Measurements from ENCODE around the gene TMC3. TPM values are rescaled to one million over a fixed set of nuclear protein-coding genes. Genes with fewer than 3 reads are reported as not detected.
"Not testable (repeated sequence)": the region's sequence is repeated elsewhere in the genome, so short reads cannot be mapped to it uniquely, and the experiment has no call there.

Gene TMC3
- not detected for total RNA-seq
- long read RNA-seq: 0 reads

- ATAC-seq (peak in 1 of 2 donors; percentile 30), DNase-seq (no peak)
- intact Hi-C loops (cut with DNase I): no loop called here
Observed at GRCh38 chr15:81373775-81374395, at the start of gene TMC3. Gene TMC3, minus strand, starts transcription at chr15:81374213. Its CDS starts 136 bp downstream, at chr15:81374077.

GRCh38 chr15:81421461-81421860 is 47.4 kb upstream of the TMC3 start:
- intact Hi-C loops (cut with DNase I): no loop called here
- DNase-seq (no peak), ATAC-seq (no peak)

DNA sequence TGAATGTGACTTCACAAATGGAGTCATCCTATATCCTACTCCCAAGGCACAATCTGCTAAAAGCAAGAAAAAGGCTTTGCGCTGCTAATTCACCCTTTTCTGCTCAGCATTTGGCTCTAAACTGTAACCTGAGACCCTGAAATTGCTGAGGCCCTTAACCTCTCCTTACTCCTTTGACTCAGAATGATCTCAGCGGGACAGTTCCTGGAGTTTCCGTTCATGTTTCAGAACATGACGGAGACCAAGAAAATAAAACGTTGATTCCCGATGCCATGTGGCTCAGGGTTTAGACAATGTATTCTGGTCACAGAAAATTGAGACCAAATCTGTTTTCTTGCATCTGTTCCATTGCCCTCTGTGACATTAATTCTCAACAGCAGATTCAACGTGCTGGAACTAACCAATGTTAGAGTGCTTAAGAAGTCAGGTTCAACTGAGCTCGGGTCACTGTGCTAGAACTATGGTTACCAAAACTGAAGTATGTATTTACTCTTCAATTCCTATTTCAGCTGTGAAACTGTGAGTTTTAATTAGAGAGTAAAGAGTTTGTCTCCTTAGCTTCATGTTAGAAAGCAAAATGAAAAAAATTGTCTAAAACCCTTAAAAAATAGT is 45.4 kb upstream of the TMC3 start:
- intact Hi-C loops (cut with DNase I): no loop called here

GRCh38 chr15:81418891-81419290 is 44.9 kb upstream of the TMC3 start:
- intact Hi-C loops (cut with DNase I): no loop called here
- ATAC-seq: no peak
- no peak for DNase-seq

More for the DNA sequence above, 45.4 kb upstream of the TMC3 start:
- DNase-seq: no peak
- no peak for ATAC-seq

DNA sequence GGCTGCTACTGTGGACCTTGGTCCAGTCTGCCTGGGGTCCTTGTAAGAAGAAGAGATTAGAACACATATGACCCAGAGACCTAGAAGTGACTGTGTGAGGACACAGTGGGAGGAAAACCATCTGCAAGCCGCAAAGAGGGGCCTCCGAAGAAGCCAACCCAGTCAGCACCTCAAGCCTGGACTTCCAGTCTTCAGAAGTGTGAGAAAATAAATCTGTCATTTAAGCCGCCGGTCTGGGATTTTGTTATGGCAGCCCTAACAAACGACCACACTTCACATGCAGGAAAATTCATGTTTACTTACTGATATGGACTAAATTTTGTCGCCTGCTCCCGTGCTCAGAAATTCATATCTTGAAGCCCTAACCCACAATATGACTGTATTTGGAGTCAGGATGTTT is 44.4 kb upstream of the TMC3 start:
- ATAC-seq (no peak), DNase-seq (no peak)
- intact Hi-C loops (cut with DNase I): no loop called here

- not testable (repeated sequence) for DNase-seq, ATAC-seq
- intact Hi-C loops (cut with DNase I): loop anchor here in 1 of 2 donors (5.0 kb wide), 1 partner anchor 783 kb away; no protein-coding TSS in a partner anchor
Observed at GRCh38 chr15:81414274-81414968, 40.4 kb upstream of the TMC3 start.

- ATAC-seq: no peak
- no peak for DNase-seq
- intact Hi-C loops (cut with DNase I): loop anchor here in 1 of 2 donors (5.0 kb wide), 1 partner anchor 783 kb away; no protein-coding TSS in a partner anchor
Observed at GRCh38 chr15:81413851-81414250, 39.8 kb upstream of the TMC3 start.

GRCh38 chr15:81411969-81412633 is 38.1 kb upstream of the TMC3 start:
- DNase-seq: no peak
- intact Hi-C loops (cut with DNase I): loop anchor here in 1 of 2 donors (5.0 kb wide), 1 partner anchor 785 kb away; no protein-coding TSS in a partner anchor
- ATAC-seq: no peak

- no peak for ATAC-seq
- intact Hi-C loops (cut with DNase I): loop anchor here in 1 of 2 donors (5.0 kb wide), 1 partner anchor 786 kb away; no protein-coding TSS in a partner anchor
- no peak for DNase-seq
Observed at GRCh38 chr15:81411051-81411450, 37.0 kb upstream of the TMC3 start.

GRCh38 chr15:81410318-81410753 is 36.3 kb upstream of the TMC3 start:
- DNase-seq: peak; percentile 60
- peak; percentile 85 to 87 for ATAC-seq
- intact Hi-C loops (cut with DNase I): loop anchor here in 1 of 2 donors (5.0 kb wide), 1 partner anchor 787 kb away; no protein-coding TSS in a partner anchor

GRCh38 chr15:81407718-81408117 is 33.7 kb upstream of the TMC3 start:
- ATAC-seq (peak; percentile 69 to 72), DNase-seq (peak; percentile 24)
- intact Hi-C loops (cut with DNase I): no loop called here

DNA sequence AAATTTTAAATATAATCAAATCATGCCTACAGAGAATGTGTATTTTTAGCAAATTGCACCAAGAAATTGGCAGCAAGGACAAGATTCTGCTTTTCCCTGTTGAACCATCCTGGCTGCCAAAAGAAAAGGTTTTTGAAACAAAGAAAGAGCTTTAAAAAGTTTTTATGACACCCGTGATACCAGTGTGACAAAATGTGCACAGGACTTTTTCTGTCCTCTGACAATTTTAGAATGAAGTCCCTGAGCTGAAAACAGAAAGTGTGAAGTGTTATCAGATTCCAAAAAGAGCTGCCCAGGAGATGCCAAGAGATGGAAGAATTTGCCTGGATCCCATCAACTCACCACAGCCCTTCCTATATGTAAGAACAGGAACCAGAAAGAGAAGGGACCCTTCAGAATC is 33.2 kb upstream of the TMC3 start:
- ATAC-seq (no peak), DNase-seq (no peak)
- intact Hi-C loops (cut with DNase I): no loop called here

- intact Hi-C loops (cut with DNase I): loop anchor here in 1 of 2 donors (2.0 kb wide), 1 partner anchor 126 kb away; no protein-coding TSS in a partner anchor
- ATAC-seq: peak in 1 of 2 donors; percentile 44
Observed at GRCh38 chr15:81400640-81401236, 26.7 kb upstream of the TMC3 start.

GRCh38 chr15:81398910-81399551 is 25.0 kb upstream of the TMC3 start:
- ATAC-seq: no peak
- intact Hi-C loops (cut with DNase I): loop anchor here in 1 of 2 donors (1.0 kb wide), 1 partner anchor 124 kb away; no protein-coding TSS in a partner anchor
- DNase-seq: no peak

More at GRCh38 chr15:81400640-81401236, 26.7 kb upstream of the TMC3 start:
- DNase-seq: no peak

- ATAC-seq (no peak), DNase-seq (no peak)
- intact Hi-C loops (cut with DNase I): no loop called here
Observed at GRCh38 chr15:81398456-81398855, 24.4 kb upstream of the TMC3 start.

DNA sequence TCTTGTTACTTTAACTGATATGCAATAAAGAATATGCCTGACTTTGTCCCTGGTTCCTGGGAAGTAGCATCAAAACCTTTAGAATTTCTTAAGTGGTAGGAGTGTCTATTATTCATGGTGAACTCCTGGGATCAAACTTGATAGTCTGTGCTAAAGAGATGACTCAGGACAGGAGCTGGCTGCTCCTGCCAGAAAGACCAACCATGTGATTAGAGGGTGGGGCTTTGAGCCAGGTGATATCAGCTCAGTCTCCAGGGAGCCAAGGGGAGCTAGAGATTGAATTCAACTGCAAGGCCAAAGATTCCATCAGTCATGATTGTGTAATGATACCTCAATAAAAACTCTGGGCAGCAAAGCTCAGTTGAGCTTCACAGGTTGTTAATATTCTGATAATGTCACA is 20.6 kb upstream of the TMC3 start:
- intact Hi-C loops (cut with DNase I): no loop called here
- ATAC-seq: peak in 1 of 2 donors; percentile 55
- no peak for DNase-seq

GRCh38 chr15:81391657-81392056 is 17.6 kb upstream of the TMC3 start:
- no peak for DNase-seq
- ATAC-seq: no peak
- intact Hi-C loops (cut with DNase I): no loop called here

DNA sequence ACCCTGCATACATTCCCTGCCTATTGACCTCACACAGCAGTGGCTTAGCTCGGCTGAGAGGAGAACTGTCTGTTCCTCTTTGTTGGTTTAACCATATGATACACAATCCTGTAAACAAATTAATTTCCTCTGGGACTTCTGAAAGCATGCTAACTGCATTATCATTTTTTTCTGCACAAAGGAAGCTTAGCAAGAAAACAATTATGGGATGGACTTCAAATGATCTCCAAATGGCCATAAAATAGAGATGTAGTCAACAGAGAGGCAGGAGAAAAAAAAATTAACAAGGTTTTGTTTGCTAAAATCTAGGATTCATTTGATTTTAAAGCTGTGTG is 14.4 kb upstream of the TMC3 start:
- ATAC-seq (no peak), DNase-seq (no peak)
- intact Hi-C loops (cut with DNase I): no loop called here

Data from left cardiac atrium (tissue), 4 donors.